Brain microvascular endothelial cell (primary cell): ENCODE data around the gene FLRT1.

ENCODE experiments used
- DNase-seq: peaks from one replicate; pipeline ENCODE4 v3.0.0-alpha.2; 2020
- H3K27ac ChIP-seq: fragments of 250-450 bp; sonication (Bioruptor Pico); 2 replicates; pipeline ENCODE4 v1.5.1; 2020; ENCODE audit warnings: mild to moderate bottlenecking, moderate library complexity
- H3K27me3 ChIP-seq: fragments of 250-450 bp; sonication (Bioruptor Pico); replicated peaks from 2 replicates; pipeline ENCODE4 v1.5.1; 2020; ENCODE audit warnings: mild to moderate bottlenecking
- H3K36me3 ChIP-seq: fragments of 250-450 bp; sonication (Bioruptor Pico); replicated peaks from 2 replicates; pipeline ENCODE4 v1.5.1; 2020; ENCODE audit warnings: mild to moderate bottlenecking
- H3K4me3 ChIP-seq: 2 replicates; pipeline ENCODE4 v1.5.1; 2011; ENCODE audit warnings: low read depth, mild to moderate bottlenecking, control low read depth, low read length, moderate library complexity
- CTCF ChIP-seq: IDR thresholded peaks from 2 replicates; pipeline ENCODE4 v1.5.1; 2011; ENCODE audit warnings: low read depth, mild to moderate bottlenecking, moderate library complexity, low read length, control low read depth, inconsistent platforms; ENCODE audit errors: missing control alignments
- in situ Hi-C: cut with HindIII; loops from 2 replicates; pipeline ENCODE4 v1.10.0; 2017; ENCODE audit warnings: low sequenced_read_pairs, low pct_ligation_motif_present

Gene FLRT1

DNA sequence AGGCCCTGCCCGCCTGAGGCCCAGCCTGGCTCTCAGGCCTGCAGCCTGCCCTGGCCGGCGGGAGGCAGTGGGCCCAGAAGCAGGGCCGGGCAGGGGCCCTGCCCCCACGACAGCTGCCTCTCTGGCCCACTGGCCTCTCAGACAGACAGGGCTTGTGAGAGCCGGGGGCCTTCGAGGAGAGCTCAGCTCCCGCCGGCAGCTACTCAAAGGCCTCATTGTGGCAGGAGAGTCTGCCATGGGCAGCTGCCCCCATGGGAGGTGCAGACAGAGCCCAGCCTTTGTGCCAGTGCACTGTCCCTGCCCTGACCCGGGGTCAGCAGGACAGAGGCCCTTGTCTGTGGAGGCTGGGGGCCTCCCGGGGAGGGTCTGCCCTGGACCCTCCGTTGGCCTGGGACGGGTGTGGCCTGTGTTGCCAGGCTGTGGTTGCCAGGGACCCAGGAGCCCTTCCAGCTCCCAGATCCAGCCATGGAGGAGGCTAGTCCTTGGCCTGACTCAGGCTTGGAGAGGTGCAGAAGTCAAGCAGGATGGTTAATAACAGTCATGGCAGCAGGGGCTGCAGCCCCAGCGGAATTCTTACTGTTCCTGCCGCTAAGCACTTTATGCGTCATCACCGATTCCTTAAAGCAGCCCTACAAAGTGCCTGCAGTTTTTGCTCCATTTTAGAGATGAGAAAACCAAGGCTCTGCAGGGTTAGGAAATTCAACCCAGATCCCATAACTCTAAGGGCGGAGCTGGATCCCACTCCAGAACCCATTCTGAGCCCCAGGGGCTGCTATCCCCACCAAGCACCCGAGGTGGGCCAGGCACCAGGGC, 12.5 kb downstream of the FLRT1 start:
- Histone ChIP-seq H3K4me3 (no peak overlapping the region), H3K27me3 (no peaks in the 10 kb centered on the region), H3K27ac (no peak overlapping the region), H3K36me3 (no peaks in the 10 kb centered on the region)
- no peak for DNase-seq
- TF ChIP-seq CTCF = no peak
- in situ Hi-C loops = no loop called here

DNA sequence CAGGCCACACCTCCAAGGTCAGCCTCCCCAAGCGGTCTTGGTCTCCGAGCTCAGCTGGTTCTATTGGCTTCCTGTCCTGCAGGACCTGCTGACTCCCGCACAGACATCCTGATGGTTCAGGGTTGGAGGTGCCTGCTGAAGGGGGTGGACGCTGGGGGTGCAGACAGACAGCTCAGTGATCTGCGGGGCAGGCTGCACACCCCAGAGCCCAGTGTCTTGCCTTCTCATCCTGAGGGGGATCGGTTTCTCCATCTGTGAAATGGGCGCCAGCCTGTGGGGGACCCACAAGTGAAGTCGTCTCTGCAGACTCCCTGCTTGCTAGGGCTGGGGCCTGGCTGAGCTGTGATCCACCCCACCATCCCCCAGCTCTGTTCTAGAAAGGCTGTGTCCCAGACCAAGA, 13.8 kb downstream of the FLRT1 start:
- no peak for DNase-seq
- no peak for TF ChIP-seq CTCF
- no peaks in the 10 kb centered on the region for H3K36me3 ChIP-seq
- H3K27ac ChIP-seq = no peak overlapping the region
- H3K27me3 ChIP-seq = no peaks in the 10 kb centered on the region
- no peak overlapping the region for H3K4me3 ChIP-seq
- in situ Hi-C loops = no loop called here

DNA sequence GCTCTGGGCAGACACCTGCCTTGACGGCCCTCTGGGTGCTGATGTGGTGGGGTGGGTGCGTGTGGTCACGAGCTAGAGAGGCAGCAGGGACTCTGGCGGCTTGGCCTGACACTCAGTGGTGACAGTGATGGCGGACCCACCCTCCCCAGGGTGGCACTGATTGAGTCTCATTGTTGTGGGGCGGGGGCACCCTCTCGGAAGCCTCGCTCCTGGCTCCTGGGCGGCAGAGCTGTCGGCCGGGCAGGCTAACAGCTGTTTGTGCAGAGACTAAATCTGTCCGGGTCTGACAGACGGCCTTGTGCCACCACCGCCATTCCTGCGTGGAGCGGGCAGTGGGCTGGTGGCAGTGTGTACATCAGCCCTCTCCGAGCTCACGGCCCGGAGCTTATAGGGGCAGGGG, 15.6 kb downstream of the FLRT1 start:
- Histone ChIP-seq H3K27me3 (no peaks in the 10 kb centered on the region), H3K36me3 (no peaks in the 10 kb centered on the region), H3K27ac (no peak overlapping the region), H3K4me3 (no peak overlapping the region)
- in situ Hi-C loops = no loop called here
- no peak for DNase-seq
- no peak for TF ChIP-seq CTCF

- no peak overlapping the region for H3K27ac ChIP-seq
- no peaks in the 10 kb centered on the region for H3K36me3 ChIP-seq
- in situ Hi-C loops = no loop called here
- H3K27me3 ChIP-seq = no peaks in the 10 kb centered on the region
- no peak overlapping the region for H3K4me3 ChIP-seq
- DNase-seq = no peak
- no peak for TF ChIP-seq CTCF
These were observed 16.7 kb downstream of the FLRT1 start for GRCh38 chr11:64052436-64052835.

- no peak for DNase-seq
- in situ Hi-C loops = no loop called here
- no peak for TF ChIP-seq CTCF
- H3K27ac ChIP-seq = no peak overlapping the region
- H3K4me3 ChIP-seq = no peak overlapping the region
- no peaks in the 10 kb centered on the region for H3K27me3 ChIP-seq
- H3K36me3 ChIP-seq = no peaks in the 10 kb centered on the region
These were observed 17.3 kb downstream of the FLRT1 start for GRCh38 chr11:64052938-64053622.
